Right ventricle myocardium inferior (tissue), 1 donor: Measurements from ENCODE around the gene WDFY4. TPM values are rescaled to one million over a fixed set of nuclear protein-coding genes. Genes with fewer than 3 reads are reported as not detected.

ENCODE experiments used
- ATAC-seq: fragments of 200-7000 bp; cut with Tn5 transposase; one replicate; pipeline ENCODE4 v1.9.1; 2020; ENCODE audit warnings: mild to moderate bottlenecking, moderate library complexity
- DNase-seq: peaks from one replicate; pipeline ENCODE4 v3.0.0; 2021; ENCODE audit errors: missing footprints
- intact Hi-C: fragments of 100-400 bp; cut with DNase I; formaldehyde crosslinking; loops from one replicate; pipeline ENCODE4 v1.11.0; 2022
- total RNA-seq: library from RNA; stranded (reverse); fragmentation: NEBNext Ultra II Directional; extraction: Animal tissue kit (Norgen Biotek cat#: 25700); gene quantifications from one replicate; pipeline ENCODE4 v1.2.1, GENCODE V29; 2021
- donor health status: DM: no; HTN: yes; CAD: no; lungs with severe emphysema.

WDFY4 gene
- total RNA-seq, 1 donor from 2014 or later = 2.5 TPM

DNA sequence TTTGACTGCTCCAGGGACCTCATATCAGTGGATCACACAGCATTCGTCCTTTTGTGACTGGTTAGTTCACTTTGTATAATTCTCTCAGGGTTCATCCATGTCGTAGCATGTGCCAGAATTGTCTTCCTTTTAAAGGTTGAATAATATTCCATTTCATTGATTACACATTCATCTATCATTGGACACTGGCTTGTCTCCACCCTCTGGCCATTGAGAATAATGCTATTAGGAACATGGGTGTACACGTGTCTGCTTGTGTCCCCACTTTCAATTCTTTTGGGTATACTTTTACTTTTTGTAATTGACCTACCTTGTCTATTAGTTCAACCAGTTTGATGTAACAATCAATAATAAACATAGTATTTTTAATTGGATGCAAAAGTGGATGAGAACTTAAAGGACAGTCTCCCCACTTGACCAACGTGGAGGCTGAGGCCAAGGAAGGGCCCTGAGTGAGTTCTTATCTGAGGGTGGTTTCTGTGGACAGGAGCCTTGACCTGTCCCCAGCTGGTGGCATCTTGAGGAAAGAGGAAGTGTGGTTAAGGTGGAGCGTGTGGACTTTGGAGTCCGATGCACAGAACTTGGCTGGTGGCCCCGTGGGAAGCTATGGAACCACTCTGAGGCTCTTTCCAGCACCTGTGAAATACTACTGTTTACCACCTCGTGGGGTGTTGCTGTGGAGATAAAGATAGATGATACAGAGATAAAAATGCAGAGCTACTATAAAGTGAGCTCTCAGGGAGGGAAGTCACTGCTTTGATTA, 16.6 kb downstream of the WDFY4 start:
- intact Hi-C loops = no loop called here
- ATAC-seq (no peak), DNase-seq (no peak)

DNA sequence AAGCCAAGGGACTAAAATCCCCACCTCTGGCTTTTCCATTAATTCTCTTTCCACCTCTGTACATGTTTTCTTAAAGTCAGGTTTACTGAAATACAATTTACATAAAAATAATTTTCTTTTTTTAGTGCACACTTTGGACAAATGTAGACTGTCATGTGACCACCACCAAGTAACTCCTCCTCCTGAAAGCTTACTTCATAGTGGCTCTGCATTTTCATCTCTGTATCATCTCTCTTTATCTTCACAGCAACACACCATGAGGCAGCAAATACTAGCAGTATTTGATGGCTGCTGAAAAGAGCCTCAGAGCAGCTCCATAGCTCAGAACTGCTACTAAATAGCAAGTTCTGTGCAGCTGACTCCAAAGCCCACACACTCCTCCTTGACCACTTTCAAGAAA, 17.3 kb downstream of the WDFY4 start:
- no peak for DNase-seq
- intact Hi-C loops = no loop called here
- ATAC-seq = no peak

DNA sequence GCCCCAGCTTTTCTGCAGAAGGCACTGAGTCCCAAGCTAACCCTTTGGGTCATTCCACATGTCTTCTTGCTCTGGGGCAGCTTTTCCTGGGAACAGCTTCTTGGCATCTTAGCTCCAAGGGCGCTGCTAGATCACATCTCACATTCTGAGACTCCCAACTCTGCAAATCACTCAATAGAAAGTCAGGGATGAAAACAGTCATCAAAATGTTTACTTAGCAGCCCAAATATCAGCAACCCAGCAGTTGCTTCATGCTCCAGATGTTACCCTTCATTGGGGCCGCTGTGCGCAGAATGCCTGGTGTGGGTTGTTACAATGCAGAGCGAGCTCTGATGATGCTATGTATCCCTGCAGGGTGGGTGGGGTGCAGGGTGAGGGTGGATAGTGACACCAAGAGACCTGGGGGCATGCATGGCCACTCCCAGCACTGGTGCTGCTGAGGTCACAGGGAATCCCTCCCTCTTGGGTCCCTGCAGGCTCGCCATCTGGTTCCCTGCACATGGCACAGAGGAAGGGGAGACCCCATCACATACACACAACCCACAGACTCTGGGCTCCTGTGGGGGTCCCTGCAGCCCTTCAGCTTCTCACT, 19.0 kb downstream of the WDFY4 start:
- ATAC-seq (no peak), DNase-seq (no peak)
- intact Hi-C loops = no loop called here

- intact Hi-C loops = no loop called here
- DNase-seq (no peak), ATAC-seq (no peak)
Observed at GRCh38 chr10:48704156-48704555, 19.5 kb downstream of the WDFY4 start.

DNA sequence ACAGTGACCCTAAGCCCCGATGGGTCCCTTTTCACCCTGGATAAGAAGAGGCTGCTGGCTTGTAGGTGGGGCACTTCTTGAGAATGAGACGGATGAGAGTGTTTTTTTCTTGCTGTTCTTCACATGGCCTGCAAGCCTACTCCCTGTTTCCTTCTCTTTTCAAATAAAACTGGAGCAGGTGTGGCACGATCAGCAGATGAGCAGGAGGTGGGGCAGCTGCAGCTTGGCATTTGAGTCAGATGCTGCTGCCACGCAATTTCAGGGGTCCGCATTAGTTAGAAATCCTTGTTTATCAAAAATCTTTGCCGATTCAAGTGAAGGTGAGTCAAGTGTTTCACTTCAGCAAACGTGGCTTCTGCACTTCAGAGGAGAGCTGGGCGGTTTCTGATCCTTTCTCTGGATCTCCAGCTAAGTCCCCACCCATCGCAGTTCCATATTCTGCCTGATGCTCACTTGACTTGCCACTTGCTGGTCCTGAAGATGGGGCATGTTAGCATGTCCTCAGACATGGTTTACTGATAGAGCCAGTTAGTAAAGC, 20.8 kb downstream of the WDFY4 start:
- ATAC-seq (no peak), DNase-seq (no peak)
- intact Hi-C loops = no loop called here

GRCh38 chr10:48707472-48707871, 22.8 kb downstream of the WDFY4 start:
- ATAC-seq (no peak), DNase-seq (no peak)

DNA sequence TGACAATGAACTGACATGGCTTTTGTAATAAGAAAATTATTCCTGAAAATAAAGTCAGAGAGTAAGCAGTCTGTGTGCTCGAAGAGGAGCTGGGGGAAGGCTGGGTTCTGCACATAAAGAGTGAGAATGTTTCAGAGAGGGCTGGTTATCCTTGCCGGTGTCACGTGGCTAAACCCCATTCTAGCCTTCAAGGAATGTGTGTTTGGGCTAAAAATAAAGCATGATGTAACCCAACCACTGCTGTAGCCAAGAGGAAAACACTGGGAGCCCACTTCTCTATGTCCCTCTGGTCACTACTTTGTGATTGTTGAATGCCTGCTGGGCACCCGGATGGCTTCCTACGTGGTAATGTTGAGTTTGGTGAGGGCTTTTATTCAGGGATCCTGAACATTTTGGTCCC, 23.5 kb downstream of the WDFY4 start:
- intact Hi-C loops = no loop called here
- DNase-seq = no peak
- ATAC-seq = peak; percentile 69

More at GRCh38 chr10:48707472-48707871, 22.8 kb downstream of the WDFY4 start:
- intact Hi-C loops = no loop called here

GRCh38 chr10:48710647-48711275, 26.1 kb downstream of the WDFY4 start:
- peak; percentile 46 for ATAC-seq
- DNase-seq = no peak
- intact Hi-C loops = no loop called here

DNA sequence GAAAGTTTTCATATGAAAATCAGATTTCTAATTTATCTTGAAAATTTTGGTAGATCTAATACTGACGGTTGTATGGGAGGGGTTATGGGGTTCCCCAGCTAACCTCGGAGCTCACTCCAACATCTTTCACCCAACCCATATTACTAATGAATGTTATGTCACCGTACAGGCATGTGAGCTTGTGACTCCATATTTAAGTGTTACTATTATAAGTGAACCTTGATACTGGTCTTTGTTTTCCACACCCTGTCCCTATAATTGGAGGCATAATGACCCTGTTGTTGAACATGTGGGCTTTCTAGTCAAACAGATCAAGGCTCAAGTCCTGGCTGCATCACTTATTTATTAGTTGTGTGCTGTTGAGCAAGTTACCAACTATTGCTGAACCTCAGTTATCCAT, 27.2 kb downstream of the WDFY4 start:
- intact Hi-C loops = no loop called here
- peak; percentile 64 for ATAC-seq
- DNase-seq = no peak

DNA sequence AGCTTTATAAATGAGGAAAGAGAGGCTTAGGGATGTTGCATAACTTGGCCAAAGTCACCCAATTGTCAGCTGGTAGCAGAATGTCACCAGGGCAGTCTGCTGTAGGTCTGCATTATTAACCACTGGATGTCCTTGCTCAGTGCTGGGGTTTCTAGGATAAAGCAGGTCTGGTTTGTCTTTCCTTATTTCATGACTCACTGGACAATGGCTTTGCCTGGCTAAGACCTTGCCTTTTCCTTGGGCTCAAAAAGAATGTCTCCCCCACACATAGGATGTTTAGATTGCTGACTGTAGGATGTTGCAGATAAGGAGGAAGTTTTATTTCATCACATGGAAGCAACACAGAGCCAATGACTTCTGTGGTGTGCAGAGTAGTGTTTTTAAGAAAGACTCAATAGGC, 29.4 kb downstream of the WDFY4 start:
- DNase-seq (no peak), ATAC-seq (peak; percentile 47)
- intact Hi-C loops = no loop called here

GRCh38 chr10:48716416-48716815, 31.7 kb downstream of the WDFY4 start:
- no peak for ATAC-seq

DNA sequence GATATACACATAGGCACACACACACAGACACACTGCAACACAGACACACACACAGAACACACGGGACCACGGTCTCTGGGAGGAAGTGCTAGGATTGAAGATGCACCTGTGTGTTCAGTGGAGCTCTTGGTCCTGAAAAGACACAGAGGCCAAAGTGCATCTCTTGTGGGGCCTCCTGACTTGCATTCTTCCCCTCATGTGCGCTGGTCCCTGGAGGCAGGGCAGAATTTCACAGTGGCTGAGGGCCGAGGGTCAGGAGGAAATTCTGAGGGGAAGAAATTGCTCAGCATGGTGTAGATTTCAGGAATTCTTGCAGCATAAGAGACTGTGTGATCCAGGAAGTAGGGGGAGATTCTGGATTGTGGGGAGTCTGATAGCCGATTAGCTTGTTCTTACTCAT, 35.9 kb downstream of the WDFY4 start:
- ATAC-seq = no peak
- no peak for DNase-seq

More at GRCh38 chr10:48716416-48716815, 31.7 kb downstream of the WDFY4 start:
- intact Hi-C loops = no loop called here
- DNase-seq = no peak

GRCh38 chr10:48722153-48723145, 37.8 kb downstream of the WDFY4 start:
- ATAC-seq (no peak), DNase-seq (no peak)
- intact Hi-C loops = no loop called here

More for the DNA sequence above, 35.9 kb downstream of the WDFY4 start:
- intact Hi-C loops = no loop called here

DNA sequence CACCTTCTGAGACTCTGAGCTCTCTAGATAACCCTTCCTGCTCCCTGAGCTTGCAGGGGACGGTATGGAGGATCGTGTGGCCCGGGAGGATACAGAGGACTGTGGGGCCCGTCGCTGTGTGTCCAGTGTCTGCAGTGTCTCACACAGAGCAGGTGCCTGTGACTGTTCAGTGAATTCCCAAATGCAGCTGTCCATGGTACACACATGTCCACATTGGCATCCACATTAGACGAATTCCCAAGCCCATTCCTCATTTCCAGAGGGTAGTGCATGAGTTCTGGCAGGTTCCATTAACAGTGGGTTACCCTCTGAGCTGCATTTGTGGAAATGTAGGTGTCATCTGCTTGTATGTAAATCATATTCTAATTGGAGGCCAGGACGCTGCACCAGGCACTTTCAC, 39.5 kb downstream of the WDFY4 start:
- no peak for DNase-seq
- intact Hi-C loops = no loop called here
- ATAC-seq = no peak

DNA sequence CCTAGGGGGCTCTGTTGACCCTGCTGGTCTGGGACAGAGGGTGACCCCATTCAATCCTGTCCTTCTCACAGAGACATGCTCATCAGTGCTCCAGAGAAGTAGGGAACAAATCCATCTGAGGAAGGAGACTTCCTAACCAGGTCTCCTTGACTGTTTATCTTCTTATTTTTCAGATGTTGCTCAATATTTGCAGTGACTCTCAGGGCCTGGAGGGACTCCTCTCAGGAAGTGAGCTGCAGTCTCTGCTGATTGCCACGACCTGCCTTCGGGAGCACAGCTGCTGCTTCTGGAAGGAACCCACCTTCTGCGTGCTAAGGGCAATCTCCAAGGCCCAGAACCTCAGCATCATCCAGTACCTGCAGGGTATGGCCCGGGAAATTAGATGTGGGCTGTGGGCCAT, 41.0 kb downstream of the WDFY4 start:
- intact Hi-C loops = no loop called here
- ATAC-seq = peak; percentile 62
- no peak for DNase-seq

- intact Hi-C loops = no loop called here
- no peak for ATAC-seq
- no peak for DNase-seq
Observed at GRCh38 chr10:48727866-48728265, 43.2 kb downstream of the WDFY4 start.

- DNase-seq = no peak
- intact Hi-C loops = no loop called here
- ATAC-seq = no peak
Observed at GRCh38 chr10:48729222-48729621, 44.5 kb downstream of the WDFY4 start.

DNA sequence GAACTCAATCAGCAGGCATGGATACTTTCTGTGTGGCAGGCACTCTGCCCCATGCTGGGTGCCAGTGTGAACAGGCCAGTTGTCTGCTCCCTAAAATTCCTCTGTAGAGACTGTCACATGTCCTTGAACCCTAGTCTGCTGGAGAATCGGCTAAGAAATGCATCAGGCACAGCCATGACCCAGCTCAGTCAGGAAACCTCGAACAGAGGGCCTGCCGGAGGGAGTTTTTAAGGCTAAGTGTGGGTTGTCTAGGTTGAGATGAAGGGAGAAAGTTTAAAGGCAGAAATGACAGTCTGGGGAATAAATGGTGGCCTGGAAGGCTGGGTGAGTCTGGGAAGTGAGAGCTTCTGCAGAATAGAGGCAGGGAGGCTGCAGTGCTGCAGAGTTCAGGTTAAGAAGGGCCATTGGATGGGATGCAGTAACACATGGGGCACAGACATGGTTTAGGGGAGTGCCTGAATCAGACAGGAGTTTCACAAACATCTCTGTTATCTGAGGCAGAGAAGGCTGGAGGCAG, 45.3 kb downstream of the WDFY4 start:
- ATAC-seq (no peak), DNase-seq (no peak)
- intact Hi-C loops = no loop called here

DNA sequence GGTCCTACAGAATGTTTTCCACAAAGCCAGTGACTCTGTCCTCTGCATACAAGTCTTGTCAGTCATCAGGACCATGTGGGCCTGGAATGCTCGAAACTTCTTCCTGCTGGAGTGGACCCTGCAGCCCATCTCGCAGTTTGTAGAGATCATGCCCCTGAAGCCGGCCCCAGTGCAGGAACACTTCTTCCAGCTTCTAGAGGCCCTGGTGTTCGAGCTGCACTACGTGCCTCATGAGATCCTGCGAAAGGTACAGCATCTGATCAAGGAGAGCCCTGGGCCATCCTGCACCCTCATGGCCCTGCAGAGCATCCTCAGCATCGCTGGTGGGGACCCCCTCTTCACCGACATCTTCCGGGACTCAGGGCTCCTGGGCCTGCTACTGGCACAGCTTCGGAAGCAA, 46.5 kb downstream of the WDFY4 start:
- DNase-seq = no peak
- ATAC-seq = no peak
- intact Hi-C loops = no loop called here
